HL-60/S4 (cell line): ENCODE measurements around the gene ANO3.
"Not testable (repeated sequence)": the region's sequence is repeated elsewhere in the genome, so short reads cannot be mapped to it uniquely, and the experiment has no call there.

Source experiments
- in situ Hi-C: fragments of 300-500 bp; cut with MboI; formaldehyde crosslinking; loops from 2 replicates; pipeline ENCODE4 v1.14.3; 2022; ENCODE audit warnings: low sequenced_read_pairs

Gene ANO3

DNA sequence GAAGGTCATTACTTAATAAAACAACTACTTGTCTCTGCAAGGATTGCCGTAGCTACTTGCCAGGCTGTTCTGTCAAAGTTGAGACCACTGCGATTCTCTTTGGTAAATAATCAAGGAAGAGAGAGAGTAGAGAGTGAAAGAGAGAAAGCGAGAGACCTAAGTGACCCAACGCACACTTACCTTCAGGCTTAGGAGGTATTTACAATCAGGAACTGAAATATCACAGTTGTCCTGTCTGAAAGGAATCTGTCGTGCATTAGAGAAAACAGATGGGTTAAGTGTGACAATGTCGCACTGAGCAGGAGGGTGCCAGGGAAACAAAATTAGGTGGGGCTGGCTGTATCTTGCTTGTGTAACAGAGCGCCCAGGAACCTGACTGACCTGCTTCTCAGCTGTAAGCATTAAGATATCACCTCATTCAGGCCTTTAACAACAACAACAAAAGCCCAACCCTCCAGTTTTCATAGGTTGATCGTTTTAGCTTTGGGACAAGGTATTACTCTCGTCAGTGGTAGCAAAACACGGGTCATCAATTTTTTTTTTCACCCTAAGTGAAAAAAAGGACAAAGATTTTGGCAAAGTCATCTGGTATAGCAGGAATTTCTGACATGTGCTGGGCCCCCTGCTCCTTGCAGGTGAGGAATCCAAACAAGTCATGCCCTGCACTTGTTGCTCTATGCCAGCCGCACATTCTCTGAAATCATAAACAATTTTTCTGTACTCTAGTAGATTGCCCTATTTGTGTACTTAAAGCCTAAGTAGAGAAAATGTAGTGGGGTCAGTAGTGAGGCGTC lies 240.1 kb downstream of the ANO3 start, which contains the start of gene MUC15:
Gene MUC15 (minus strand): TSS at position 403 of the 794 bp plus-strand sequence. CDS start 5,169 bp downstream, outside the sequence.
- in situ Hi-C loops = no loop called here

DNA sequence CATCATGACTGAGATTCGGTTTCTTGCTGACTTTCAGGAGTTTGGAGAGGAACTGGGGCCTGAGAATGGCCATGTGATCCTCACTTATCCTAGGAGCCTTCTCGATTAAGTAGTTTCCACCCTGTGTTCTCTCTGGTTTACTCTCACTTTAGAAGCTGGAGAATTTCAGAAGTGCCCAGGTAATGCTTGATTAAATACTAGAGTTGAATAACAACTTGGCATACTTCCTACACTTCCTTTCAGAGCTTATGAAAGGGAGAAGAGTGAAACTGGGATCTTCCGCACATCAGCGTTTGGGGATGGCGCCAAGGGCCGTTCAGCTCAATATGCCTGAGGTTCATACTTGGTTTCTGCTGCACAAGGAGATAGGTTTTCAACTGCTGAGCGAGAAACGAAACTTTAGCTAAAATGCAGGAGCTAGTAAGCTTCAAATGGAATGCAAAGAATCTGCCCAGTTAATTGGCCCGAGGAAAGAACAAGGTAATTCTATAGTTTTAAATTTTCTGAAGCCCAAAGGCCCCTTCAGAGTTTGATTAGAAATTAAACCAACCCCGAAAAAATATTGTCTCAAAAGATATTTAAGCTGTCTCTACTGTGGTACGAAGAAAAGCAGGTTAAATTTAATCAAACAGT lies 241.0 kb downstream of the ANO3 start:
- in situ Hi-C loops = no loop called here

DNA sequence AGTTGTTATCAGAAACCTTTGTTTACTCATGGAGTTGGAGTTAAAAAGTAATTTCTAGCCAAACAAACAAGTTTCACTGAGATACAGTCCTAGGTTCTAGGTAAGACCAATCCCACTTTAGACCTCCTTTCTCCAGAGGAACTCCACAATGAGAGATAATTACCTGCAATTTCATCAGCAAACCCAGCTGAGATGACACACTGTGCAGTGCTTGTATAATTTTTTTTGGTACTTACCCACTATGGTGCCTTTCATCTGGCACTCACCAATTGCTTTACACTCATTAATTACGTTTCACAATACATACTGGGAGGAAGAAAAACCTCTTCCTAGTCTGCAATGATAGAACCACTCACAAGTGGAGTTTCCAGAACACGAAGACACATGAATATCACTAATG lies 242.0 kb downstream of the ANO3 start:
- in situ Hi-C loops = no loop called here

DNA sequence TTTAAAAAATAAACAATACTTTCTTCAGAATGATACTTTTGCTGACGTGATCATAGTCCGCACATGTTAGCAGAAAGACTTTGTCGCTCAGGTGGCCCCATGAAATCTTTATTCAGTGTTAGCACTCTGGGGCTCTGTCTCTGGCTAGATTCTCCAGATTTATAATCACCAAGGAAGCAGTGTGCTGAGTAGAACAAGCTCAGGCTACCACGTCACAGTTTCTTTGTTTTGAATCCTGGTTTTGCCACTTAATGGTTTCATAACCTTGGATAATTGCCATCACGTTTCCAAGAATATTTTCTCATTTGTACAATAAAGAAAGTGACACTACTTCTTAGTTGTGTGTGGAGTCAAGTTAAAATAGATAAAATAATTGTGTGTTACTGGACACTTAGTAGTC lies 244.0 kb downstream of the ANO3 start:
- in situ Hi-C loops = no loop called here

DNA sequence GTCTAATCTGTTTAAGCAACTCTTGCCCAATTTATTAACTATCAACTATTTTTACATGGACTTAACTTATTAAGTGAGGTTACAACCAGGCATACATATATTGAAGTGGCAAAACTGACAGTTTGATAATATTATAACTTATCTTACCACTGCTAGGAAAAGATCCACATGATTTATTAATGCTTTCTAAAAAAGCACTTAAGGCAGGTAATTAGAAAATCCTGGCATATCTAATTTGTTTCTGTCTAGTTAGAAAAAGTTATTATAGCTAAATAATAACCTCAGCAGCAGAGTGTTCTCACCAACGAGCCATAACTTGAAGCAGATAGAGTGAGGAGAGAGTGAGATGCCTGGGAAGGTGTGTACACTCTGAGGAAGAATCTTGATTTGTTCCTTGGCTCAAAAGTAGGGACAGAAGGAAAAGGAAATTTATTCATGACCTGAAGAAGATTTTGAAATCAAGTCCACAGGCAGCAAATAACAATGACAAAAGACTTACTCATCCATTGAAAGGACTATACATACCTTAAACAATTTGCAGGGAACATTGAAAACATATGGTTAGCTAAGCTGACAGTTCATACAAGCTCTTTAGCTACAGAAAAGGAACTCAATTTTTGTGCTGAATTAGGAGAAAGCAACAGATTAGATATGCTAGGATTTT lies 247.2 kb downstream of the ANO3 start:
- in situ Hi-C loops = no loop called here

DNA sequence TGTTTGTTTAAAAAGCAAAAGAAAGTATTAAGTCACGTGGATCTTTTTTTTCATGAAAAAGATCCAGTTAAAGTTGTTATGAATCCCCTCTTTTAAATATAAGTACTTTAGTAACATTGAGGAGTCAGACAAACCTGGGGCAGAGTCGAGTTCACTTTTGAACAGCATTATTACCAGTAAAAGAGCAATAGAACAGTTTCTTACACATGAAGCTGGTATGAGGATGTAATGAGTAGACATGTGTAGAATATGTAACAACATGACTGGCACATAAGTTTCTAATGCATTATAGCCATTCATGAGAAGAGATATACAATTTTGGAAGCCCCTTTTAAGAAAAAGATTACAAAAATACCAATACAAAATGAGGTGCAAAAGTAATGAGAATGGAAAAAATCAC lies 247.8 kb downstream of the ANO3 start:
- in situ Hi-C loops = no loop called here

DNA sequence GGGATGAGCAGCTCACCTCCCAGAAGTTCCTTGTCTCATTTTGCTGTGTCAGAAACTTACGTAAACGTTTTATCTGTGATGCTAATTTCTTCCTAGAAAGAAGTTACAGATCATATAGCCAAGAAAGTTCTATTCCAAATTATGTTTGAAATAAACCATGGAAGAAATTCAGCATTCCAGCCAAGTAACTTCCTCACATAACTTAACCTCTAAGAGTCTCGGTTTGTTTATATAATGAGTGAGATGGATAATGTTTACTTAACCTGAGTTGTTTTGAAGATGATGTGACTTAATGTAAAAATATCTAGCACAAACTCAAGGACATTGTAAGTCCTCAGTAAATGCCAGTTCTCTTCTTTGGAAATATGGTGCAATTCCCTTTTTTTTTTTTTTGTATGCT lies 249.0 kb downstream of the ANO3 start:
- in situ Hi-C loops = no loop called here

DNA sequence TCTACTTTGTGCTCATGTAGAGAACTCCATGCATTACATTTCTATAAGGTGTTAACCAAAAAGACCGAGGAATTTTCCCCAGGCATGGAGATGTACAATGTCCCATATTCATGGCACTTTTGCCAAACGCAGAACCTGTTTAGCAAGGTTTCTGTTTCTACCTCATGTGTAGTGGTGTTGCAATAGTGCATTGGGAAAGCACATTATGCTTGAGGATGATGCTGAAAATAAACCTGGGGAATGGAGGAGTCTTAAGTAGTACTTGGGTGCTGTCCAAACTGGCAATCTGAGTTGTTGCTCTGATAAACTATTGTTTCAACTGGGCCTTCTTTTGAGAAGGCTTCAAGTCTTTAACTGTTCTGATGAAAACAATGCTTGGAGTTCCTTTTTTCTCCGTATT lies 251.6 kb downstream of the ANO3 start:
- in situ Hi-C loops = no loop called here

DNA sequence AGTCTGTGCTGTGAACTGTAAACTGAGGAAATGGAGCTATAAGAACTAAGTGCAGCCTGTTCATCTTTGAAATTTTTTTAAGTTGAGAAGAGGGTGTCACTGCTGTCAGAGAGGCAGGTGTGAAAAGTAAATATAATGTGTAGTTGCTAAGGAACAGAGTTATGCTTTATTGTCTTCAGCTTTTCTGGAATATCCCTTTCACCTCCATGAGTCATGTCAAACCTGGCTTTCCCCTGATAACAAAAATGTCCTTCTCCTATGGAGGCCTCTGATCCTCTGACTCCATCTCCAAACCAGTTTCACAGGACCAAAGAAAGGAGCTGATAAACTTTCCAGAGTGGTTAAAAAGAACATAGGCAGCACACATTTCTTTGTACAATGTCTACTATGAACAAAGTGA lies 252.9 kb downstream of the ANO3 start:
- in situ Hi-C loops = no loop called here

DNA sequence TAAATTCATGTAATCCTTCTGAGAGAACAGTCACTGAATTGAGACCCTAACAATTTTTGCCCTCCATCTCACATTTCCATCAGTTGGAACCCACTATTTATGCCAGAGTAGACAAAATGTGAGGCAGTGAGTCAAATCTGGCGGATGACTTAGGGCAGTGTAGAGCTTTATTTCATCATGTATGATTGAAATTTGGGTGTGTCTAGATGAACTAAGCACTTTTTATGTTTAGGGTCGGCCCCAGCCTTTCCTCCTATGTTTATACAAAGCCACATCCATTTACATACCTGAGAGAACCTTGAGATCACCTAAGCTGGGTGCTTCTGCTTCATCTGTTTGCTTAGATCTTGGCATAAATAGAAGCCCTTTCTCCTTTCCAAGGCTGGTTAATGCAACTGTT lies 255.1 kb downstream of the ANO3 start:
- in situ Hi-C loops = no loop called here

DNA sequence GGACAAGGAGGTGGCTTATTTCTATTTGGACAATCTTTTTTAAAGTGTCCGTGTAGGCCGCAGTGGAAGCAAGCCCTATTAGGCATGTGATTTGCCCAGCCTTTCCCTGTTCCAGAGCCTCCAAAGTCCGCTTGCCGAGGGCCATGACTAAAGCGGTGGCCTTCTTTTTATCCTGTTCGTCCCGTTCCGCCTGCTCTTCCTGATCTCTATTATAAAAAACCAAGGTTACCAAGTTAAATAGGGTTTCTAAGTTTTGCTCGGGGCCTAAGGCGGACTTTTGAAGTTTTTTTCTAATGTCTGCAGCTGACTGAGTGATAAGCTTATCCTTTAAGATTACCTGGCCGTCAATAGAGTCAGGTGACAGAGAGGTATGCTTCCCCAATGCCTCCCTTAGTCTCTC lies 261.8 kb downstream of the ANO3 start:
- in situ Hi-C loops = no loop called here

DNA sequence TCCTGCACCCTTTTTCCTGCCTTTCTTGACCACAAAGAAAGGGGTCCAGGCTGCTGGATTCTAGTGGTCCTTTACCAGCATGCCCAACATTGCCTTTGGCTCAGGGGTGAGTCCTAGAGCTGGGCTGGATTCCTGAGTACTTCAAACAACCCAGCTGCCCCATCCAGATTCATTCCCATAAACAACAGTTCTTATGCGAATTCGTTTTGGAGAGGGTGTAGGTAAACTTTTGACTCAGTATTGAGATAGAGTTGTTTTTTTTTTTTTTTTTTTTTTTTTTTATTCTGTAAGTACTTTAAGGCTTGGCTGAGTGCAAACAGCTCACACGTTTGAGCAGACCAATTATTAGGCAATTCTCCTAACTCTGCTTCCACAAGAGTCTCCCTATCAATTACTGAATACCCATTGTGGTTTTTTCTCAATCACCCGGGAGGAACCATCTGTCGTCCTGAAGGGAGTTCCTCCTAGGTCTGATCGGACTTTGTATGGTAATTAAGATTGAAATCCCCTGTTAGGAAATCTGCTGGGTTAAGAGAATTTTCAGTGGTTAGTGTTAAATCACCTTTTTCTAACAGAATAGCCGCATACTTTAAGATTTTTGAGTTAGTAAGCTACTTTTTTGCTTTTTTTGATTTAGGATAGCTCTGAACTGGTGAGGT lies 263.4 kb downstream of the ANO3 start:
- in situ Hi-C loops = not testable (repeated sequence)

DNA sequence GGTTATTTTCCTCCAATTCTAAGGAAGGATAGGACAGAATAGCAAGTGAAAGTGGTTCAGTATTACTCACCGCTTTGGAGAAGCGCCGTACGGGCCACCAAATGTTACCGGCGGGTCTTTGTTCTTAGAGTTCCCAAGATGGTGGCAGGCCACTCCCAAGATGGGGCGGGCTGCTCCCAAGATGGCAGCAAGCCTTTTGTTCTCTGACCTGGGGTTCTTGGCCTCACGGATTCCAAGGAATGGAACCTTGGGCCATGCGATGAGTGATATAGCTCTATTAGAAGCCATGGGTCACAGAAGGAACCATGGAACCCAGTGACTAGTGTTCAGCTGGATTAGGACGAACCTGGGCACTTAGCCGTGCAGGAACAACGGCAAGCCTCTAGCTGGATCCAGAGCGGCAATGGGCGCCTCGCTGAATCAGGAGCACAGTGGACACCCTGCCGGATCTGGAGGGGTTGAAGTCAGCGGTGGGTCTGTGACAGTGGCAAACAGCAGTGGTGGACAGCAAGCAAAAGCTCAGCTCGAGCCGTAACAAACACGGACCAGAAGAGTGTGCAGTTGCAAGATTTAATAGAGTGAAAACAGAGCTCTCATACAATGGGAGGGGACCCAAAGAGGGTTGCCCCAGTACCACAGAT lies 265.2 kb downstream of the ANO3 start:
- in situ Hi-C loops = not testable (repeated sequence)

DNA sequence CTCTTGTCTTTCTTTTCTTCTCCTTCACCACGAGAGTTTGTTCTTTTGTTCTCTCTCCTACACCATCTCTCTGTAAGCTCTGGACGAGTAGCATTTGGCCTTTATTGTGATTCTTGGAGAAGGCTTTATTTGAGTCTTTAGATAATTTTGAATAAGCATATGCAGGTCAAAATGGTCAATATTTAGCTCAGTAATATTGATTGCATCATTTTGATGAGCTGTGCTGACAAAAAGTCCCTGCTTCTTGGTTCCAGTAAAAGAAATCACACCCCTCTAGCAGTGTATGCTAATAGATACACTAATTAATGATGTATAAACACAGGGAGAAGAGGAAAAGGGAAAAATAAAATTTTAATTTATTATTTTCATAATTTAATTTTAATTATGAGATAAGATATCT lies 266.0 kb downstream of the ANO3 start:
- in situ Hi-C loops = no loop called here

DNA sequence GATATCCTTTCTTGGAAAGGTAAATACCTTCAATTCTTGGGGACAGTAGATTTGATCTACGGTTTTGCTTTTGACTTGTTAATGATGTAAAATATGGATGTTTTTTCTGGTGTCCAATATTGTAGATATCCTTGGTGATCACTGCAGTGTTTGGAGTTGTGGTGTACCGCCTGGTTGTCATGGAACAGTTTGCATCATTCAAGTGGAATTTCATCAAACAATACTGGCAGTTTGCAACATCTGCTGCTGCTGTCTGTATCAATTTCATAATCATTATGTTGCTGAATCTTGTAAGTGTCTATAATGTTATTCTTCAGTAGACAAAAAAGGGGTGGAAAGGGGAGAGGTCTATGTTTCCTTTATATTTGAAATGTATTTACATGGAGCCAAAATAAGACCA lies 267.5 kb downstream of the ANO3 start:
- in situ Hi-C loops = no loop called here

DNA sequence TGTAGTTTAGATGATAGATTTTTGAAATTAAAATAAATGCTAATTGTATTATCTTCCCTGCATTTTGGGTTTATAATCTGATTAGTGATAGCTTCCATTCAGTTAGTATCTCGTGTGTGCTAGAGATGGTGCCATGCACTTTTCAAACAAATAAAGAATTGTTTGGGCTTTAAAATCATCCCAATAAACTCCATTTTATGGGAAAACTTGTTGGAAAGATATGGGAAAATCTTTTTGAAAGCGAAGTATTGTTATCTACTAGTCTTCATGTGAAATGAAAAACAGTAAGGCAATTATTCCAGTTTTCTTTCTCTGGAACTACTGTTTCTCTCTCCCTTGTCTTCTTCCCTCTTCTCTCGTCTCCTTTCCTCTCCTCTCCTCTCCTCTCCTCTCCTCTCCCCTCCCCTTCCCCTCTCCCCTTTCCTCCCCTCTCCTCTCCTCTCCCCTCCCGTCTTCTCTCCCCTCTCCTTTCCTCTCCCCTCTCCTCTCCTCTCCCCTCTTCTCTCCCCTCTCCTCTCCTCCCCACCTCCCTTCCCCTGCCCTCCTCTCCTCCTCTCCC lies 268.0 kb downstream of the ANO3 start:
- in situ Hi-C loops = no loop called here

DNA sequence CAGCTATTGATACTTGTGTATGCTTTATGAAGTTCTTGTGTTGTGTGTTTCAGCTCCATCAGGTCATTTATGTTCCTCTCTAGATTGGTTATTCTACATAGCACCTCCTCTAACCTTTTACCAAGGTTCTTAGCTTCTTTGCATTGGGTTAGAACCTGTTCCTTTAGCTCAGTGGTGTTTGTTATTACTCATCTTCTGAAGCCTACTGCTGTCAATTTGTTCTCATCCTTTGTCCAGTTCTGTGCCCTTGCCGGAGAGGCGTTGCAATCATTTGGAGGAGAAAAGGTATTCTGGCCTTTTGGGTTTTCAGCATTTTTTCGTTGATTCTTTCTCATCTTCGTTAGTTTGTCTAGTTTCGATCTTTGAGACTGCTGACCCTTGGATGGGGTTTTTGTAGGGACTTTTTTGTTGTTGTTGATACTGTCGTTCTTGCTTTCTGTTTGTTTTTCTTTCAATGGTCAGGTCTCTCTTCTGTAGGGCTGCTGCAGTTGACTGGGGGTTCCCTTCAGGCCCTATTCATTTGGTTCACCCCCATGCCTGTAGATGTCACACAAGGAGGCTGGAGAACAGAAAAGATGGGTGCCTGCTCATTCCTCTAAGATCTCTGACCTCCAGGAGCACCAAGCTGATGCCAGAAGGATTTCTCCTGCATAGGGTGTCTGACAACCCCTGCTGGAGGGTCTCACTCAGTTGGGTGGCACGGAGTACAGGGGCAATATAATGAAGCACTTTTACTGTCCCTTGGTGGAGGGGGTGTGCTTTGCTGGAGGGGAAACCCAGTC lies 276.0 kb downstream of the ANO3 start:
- in situ Hi-C loops = no loop called here

DNA sequence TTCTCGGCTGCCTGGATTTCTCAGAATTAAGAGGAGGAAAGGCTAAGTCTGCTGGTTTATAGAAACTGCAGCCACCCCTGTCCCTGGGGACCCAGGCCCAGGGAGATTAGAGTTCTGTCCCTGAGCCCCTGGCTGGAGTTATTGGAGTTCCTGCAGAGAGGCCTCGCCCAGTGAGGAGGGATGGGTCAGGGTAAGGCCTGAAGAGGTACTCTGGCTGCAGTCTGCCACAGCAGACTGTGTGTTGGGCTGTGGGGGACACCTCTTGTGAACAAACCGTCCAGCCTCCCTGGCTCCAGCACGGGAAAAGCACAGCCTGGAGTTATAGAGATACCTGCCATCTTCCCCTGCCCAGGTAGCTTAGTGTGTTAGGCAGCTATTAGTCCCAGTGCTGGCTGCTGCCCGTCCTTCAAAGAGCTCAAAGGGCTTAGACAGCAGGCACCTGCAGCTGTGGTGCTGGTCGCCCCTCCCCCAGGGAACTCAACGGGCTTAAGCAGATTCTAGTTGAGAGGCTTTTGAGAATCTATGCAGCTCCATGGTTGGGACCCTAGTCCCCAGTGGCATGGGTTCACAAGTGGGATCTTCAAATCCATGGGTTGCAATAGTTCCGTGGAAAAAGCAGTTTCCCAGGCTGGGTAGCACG lies 276.7 kb downstream of the ANO3 start:
- in situ Hi-C loops = no loop called here

DNA sequence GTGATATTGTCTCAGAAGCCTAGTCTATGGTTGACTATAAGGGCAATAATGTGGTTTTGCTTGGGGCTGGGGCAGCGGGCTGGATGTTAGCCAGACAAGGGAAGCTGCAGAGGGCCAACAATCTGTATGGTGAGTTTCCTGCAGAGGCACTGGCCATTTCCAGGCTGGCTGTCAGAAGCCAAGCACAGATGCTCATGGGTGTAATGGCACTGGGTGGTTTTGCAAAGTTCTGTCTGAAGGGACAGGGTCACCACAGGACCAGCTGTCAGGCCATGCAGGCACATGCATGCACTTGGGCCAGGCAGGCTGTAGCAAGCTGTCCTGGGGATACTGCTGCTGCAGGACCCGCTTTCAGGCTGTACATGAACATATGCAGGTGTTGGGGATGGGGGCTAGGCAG lies 281.8 kb downstream of the ANO3 start:
- in situ Hi-C loops = no loop called here
